ENCODE results near the gene FBN2. TPM values are rescaled to one million over a fixed set of nuclear protein-coding genes. Genes with fewer than 3 reads are reported as not detected.

The FBN2 gene
- total RNA-seq, 1 donor = 81.6 TPM

- no peak for DNase-seq (ENCODE audit: low read depth)
- no peak overlapping the region for H3K4me3 ChIP-seq (ENCODE audit: low read depth, low read length)
- no peak for TF ChIP-seq CTCF (IDR thresholded peaks at IDR 0.05; ENCODE audit: insufficient read depth, low read depth, low read length)
These were observed 102.2 kb downstream of the FBN2 start for GRCh38 chr5:128435861-128436260.

DNA sequence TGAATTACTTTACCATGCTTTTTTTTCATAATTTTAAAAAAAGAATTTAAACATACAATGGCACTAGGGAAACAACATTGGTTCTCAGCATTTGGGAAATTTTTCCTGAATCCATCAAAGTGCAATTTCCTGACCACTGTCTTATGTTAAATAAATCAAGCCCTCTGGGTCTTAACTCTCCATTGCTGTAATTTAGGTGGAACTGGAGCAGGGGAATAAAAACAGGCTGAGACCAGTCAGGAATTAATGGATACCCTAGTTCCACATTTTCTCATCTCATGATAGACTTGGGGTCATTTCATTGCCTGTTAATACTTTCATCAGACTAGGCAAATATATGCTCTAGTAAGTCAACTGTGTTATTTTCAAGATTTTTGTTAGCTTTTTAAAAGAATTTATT, 103.1 kb downstream of the FBN2 start:
- no peak for TF ChIP-seq CTCF (IDR thresholded peaks at IDR 0.05; ENCODE audit: insufficient read depth, low read depth, low read length)
- DNase-seq (ENCODE audit: low read depth) = no peak

GRCh38 chr5:128432913-128433440, 105.1 kb downstream of the FBN2 start:
- TF ChIP-seq CTCF (IDR thresholded peaks at IDR 0.05; ENCODE audit: insufficient read depth, low read depth, low read length) = no peak
- no peak overlapping the region for H3K4me3 ChIP-seq (ENCODE audit: low read depth, low read length)
- DNase-seq (ENCODE audit: low read depth) = no peak

More for the DNA sequence above, 103.1 kb downstream of the FBN2 start:
- H3K4me3 ChIP-seq (ENCODE audit: low read depth, low read length) = no peak overlapping the region

DNA sequence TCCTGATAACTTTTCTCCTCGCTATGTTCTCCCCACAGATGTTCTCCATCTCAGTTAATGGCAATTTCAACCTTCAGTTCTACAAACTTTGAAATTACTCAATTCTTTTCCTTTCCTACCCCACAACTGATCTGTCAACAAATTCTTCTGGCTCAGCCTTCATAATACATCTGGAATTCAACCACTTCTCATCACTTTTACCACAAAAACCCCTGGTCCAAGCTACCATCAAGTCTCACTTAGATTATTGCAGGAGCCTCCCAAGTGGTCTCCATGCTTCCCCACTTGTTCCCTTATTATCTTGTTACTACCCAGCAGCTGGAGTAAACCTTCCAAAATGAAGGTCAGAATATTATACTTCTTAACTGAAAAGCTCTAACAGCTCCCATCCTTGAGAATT, 110.1 kb downstream of the FBN2 start:
- H3K4me3 ChIP-seq (ENCODE audit: low read depth, low read length) = no peak overlapping the region
- peak; percentile 36 for DNase-seq (ENCODE audit: low read depth)
- TF ChIP-seq CTCF (IDR thresholded peaks at IDR 0.05; ENCODE audit: insufficient read depth, low read depth, low read length) = no peak

DNA sequence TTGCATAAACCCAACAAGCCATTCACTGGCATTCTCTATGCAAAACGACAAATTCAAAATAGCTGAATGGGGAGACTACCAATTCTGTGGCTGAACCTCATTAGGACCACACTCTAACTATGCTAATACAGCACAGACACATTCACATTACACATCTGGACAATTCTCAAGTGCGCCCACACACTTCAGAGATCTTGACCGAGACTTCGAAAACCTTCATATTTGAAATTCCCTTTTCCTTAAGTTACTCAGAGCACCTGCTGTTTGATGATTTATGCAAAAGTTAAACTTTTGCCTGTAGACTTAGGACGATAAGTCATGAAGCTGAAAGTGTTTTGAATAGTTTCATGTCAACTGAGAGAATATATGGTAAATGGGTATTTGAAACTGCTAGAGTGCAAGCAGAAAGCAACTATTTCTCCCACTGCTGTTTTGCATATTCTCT, 111.9 kb downstream of the FBN2 start:
- no peak for DNase-seq (ENCODE audit: low read depth)
- no peak for TF ChIP-seq CTCF (IDR thresholded peaks at IDR 0.05; ENCODE audit: insufficient read depth, low read depth, low read length)
- no peak overlapping the region for H3K4me3 ChIP-seq (ENCODE audit: low read depth, low read length)

DNA sequence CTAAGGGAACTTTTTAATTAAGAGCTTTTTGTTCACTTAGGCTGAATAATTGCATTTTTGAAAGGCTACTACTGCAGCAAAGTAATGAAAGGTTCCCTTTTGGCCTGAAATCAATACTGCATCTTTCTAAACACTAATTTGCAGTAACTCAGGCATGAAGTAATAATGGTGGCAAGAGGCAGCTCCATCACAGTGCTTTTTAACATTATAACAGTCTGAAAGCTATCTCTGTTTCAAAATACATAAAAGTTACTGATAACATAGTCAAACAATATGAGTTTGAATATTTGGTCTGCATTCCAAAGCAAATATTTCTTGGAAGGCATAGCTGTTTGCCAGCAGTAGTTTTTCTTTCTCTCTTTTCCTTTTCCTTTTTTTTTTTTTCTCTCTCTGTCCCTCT, 113.4 kb downstream of the FBN2 start:
- DNase-seq (ENCODE audit: low read depth) = no peak

More for the DNA sequence above, 113.4 kb downstream of the FBN2 start:
- no peak for TF ChIP-seq CTCF (IDR thresholded peaks at IDR 0.05; ENCODE audit: insufficient read depth, low read depth, low read length)
- H3K4me3 ChIP-seq (ENCODE audit: low read depth, low read length) = no peak overlapping the region
